T-cell (primary cell): ENCODE measurements around the gene THAP7. TPM values are rescaled to one million over a fixed set of nuclear protein-coding genes. Genes with fewer than 3 reads are reported as not detected.

Source experiments
- ATAC-seq, 4 experiments: fragments of 200-7000 bp in 3 of 4; fragments of 150-1000 bp in 1 of 4; cut with Tn5 transposase; replicated peaks in 1 of 4; 1 replicate in 3 of 4; 2 replicates in 1 of 4; pipeline ENCODE4 v1.10.0; 2021; ENCODE audit warnings: moderate library complexity in 3 of 4, mild to moderate bottlenecking in 2 of 4, moderate number of reproducible peaks in 1 of 4
- CTCF ChIA-PET, 2 donors: fragments of 300-600 bp; sonication (Branson Sonifier 250); formaldehyde crosslinking; loops; one replicate each; lab custom pipeline; 2022; ENCODE audit warnings: antibody characterized with exemption in 2 of 2; lab: Charles Lee
- POLR2A ChIA-PET, 2 donors: fragments of 300-600 bp; sonication (Branson Sonifier 250); formaldehyde crosslinking; loops; one replicate each; lab custom pipeline; 2022; ENCODE audit warnings: antibody characterized with exemption in 2 of 2; lab: Charles Lee
- DNase-seq, 35 experiments: peaks; one replicate each; pipeline versions ENCODE4 v3.0.0 to v3.0.0-alpha.2; 2013 to 2023
- H3K27ac ChIP-seq: one replicate; pipeline ENCODE4 v1.5.1; 2013; ENCODE audit warnings: low read length
- H3K27me3 ChIP-seq, 2 experiments: replicated peaks in 1 of 2; 1 replicate in 1 of 2; 2 replicates in 1 of 2; pipeline versions ENCODE4 v1.6.1 to v1.7.0; 2013; ENCODE audit warnings: low read length in 1 of 2, mixed read lengths in 1 of 2; ENCODE audit not compliant: control insufficient read depth in 2 of 2, insufficient read depth in 2 of 2; ENCODE audit errors: extremely low read depth in 1 of 2
- H3K36me3 ChIP-seq, 2 donors: 1 replicate in 1 of 2; 2 replicates in 1 of 2; pipeline versions ENCODE4 v1.6.1 to v1.7.0; 2013; ENCODE audit warnings: low read length in 1 of 2; ENCODE audit not compliant: control insufficient read depth in 2 of 2, insufficient read depth in 1 of 2; ENCODE audit errors: extremely low read depth in 1 of 2
- H3K4me1 ChIP-seq, 2 experiments: 1 replicate in 1 of 2; 2 replicates in 1 of 2; pipeline versions ENCODE4 v1.6.1 to v1.7.0; 2013; ENCODE audit warnings: low read length in 2 of 2, mixed read lengths in 1 of 2; ENCODE audit not compliant: insufficient read depth in 2 of 2, control insufficient read depth in 1 of 2; ENCODE audit errors: extremely low read depth in 1 of 2
- H3K4me3 ChIP-seq, 2 donors: 1 replicate in 1 of 2; 2 replicates in 1 of 2; pipeline versions ENCODE4 v1.5.1 to v1.7.0; 2013; ENCODE audit warnings: mild to moderate bottlenecking in 2 of 2, low read length in 1 of 2, moderate library complexity in 1 of 2; ENCODE audit not compliant: control insufficient read depth in 1 of 2; ENCODE audit errors: extremely low read depth in 1 of 2
- H3K9me3 ChIP-seq: 2 replicates; pipeline ENCODE4 v1.7.0; 2013
- H3K27ac Mint-ChIP-seq, 2 donors: one replicate each; pipeline ENCODE4 v1.8.0; 2020 to 2021; ENCODE audit warnings: mild to moderate bottlenecking in 2 of 2, mixed read lengths in 2 of 2
- H3K27me3 Mint-ChIP-seq, 2 donors: one replicate each; pipeline ENCODE4 v1.8.0; 2021 to 2022; ENCODE audit warnings: mixed read lengths in 2 of 2
- H3K36me3 Mint-ChIP-seq: one replicate; pipeline ENCODE4 v1.8.0; 2021; ENCODE audit warnings: mixed read lengths
- H3K4me1 Mint-ChIP-seq, 3 donors: one replicate each; pipeline ENCODE4 v1.8.0; 2020 to 2022; ENCODE audit warnings: mixed read lengths in 3 of 3, mild to moderate bottlenecking in 1 of 3
- H3K4me3 Mint-ChIP-seq, 3 donors: one replicate each; pipeline ENCODE4 v1.8.0; 2020 to 2022; ENCODE audit warnings: mild to moderate bottlenecking in 3 of 3, mixed read lengths in 3 of 3, moderate library complexity in 3 of 3
- H3K9me3 Mint-ChIP-seq, 3 donors: one replicate each; pipeline ENCODE4 v1.8.0; 2020 to 2022; ENCODE audit warnings: mixed read lengths in 3 of 3
- WGBS: methylation state at CpG from one replicate; pipeline ENCODE4 v1.1.5; 2013; ENCODE audit warnings: missing lambda C conversion rate; ENCODE audit not compliant: insufficient coverage; 5-methylcytosine and 5-hydroxymethylcytosine counted together
- total RNA-seq, 35 experiments: library from RNA in 6 of 35; stranded (reverse) in 6 of 35; fragments of 120-200 nt in 1 of 35; gene quantifications; one replicate each; pipeline versions ENCODE4 v1.2.1 to v1.2.4 and lab custom pipeline; 2013 to 2026

THAP7 gene
- total RNA-seq, 5 donors from 2014 or later (not counting 1 experiment from before 2014, with no cell fraction given) = 46.4 to 61.1 (median 56.8) TPM

- ATAC-seq (no peak), DNase-seq (no peak)
- no peaks in the 10 kb centered on the region for H3K27me3 ChIP-seq
- Mint-ChIP-seq H3K9me3 (no peaks in the 10 kb centered on the region), H3K36me3 (peaks cover 13% of the 10 kb centered on the region), H3K4me1 (peaks cover 24 to 26% (median 24%) of the 10 kb centered on the region in 3 donors), H3K4me3 (no peak overlapping the region), H3K27me3 (no peaks in the 10 kb centered on the region), H3K27ac (no peak overlapping the region)
- WGBS = 97% methylated on average over 10 of the region's 14 CpGs
- CTCF ChIA-PET = interaction anchor here in 1 of 2 donors (0.9 kb wide), 1 partner anchor 68 kb away, joined by 6 read pairs; no protein-coding TSS in a partner anchor
- POLR2A ChIA-PET = no interaction called here
- H3K9me3 ChIP-seq = no peaks in the 10 kb centered on the region
- H3K4me3 ChIP-seq = no peak overlapping the region
- peaks cover 3 to 33% of the 10 kb centered on the region in 2 donors for H3K36me3 ChIP-seq
- H3K4me1 ChIP-seq = peaks cover 3 to 24% of the 10 kb centered on the region in 2 experiments
- no peak overlapping the region for H3K27ac ChIP-seq
Observed at GRCh38 chr22:20987375-20987774, 14.5 kb downstream of the THAP7 start.

DNA sequence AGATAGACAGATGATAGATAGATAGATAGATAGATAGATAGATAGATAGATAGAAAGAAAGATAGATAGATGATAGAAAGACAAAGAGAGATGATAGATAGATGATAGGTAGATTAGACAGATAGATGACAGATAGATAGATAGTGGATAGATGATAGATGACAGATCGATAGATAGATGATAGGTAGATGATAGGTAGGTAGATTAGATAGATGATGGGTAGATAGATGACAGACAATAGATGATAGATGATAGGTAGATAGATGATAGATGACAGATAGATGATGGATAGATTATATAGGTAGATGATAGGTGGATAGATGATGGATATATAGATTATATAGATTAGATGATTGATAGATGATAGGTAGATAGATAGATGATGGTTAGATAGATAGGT lies 15.6 kb downstream of the THAP7 start:
- H3K36me3 ChIP-seq = peaks cover 0 to 26% of the 10 kb centered on the region in 2 donors

GRCh38 chr22:20985720-20986119 lies 16.2 kb downstream of the THAP7 start:
- H3K27me3 ChIP-seq = no peaks in the 10 kb centered on the region
- Mint-ChIP-seq H3K27ac (no peak overlapping the region), H3K36me3 (peaks cover 13% of the 10 kb centered on the region), H3K9me3 (no peaks in the 10 kb centered on the region), H3K4me1 (peaks cover 34 to 35% (median 35%) of the 10 kb centered on the region in 3 donors), H3K27me3 (no peaks in the 10 kb centered on the region), H3K4me3 (no peak overlapping the region)
- H3K36me3 ChIP-seq = peaks cover 0 to 24% of the 10 kb centered on the region in 2 donors
- peaks cover 5 to 35% of the 10 kb centered on the region in 2 experiments for H3K4me1 ChIP-seq
- ATAC-seq (no peak), DNase-seq (no peak)
- CTCF ChIA-PET = no interaction called here
- no peak overlapping the region for H3K27ac ChIP-seq
- no peaks in the 10 kb centered on the region for H3K9me3 ChIP-seq
- H3K4me3 ChIP-seq = no peak overlapping the region
- WGBS = 98% methylated on average over 4 of the region's 7 CpGs
- POLR2A ChIA-PET = no interaction called here

More for the DNA sequence above, 15.6 kb downstream of the THAP7 start:
- no peak for ATAC-seq
- H3K4me1 ChIP-seq = peaks cover 3 to 29% of the 10 kb centered on the region in 2 experiments
- H3K9me3 ChIP-seq = no peaks in the 10 kb centered on the region
- H3K4me1 Mint-ChIP-seq = peaks cover 27 to 29% (median 29%) of the 10 kb centered on the region in 3 donors
- H3K9me3 Mint-ChIP-seq = no peaks in the 10 kb centered on the region
- no peak for DNase-seq
- no peak overlapping the region for H3K27ac ChIP-seq
- WGBS = 100% methylated on average over 1 of the region's 1 CpG
- no peak overlapping the region for H3K4me3 ChIP-seq
- POLR2A ChIA-PET = no interaction called here
- H3K36me3 Mint-ChIP-seq = peaks cover 13% of the 10 kb centered on the region
- H3K27ac Mint-ChIP-seq = no peak overlapping the region
- CTCF ChIA-PET = interaction anchor here in 1 of 2 donors (0.9 kb wide), 1 partner anchor 69 kb away, joined by 6 read pairs; no protein-coding TSS in a partner anchor
- H3K4me3 Mint-ChIP-seq = no peak overlapping the region
- no peaks in the 10 kb centered on the region for H3K27me3 Mint-ChIP-seq
- no peaks in the 10 kb centered on the region for H3K27me3 ChIP-seq

DNA sequence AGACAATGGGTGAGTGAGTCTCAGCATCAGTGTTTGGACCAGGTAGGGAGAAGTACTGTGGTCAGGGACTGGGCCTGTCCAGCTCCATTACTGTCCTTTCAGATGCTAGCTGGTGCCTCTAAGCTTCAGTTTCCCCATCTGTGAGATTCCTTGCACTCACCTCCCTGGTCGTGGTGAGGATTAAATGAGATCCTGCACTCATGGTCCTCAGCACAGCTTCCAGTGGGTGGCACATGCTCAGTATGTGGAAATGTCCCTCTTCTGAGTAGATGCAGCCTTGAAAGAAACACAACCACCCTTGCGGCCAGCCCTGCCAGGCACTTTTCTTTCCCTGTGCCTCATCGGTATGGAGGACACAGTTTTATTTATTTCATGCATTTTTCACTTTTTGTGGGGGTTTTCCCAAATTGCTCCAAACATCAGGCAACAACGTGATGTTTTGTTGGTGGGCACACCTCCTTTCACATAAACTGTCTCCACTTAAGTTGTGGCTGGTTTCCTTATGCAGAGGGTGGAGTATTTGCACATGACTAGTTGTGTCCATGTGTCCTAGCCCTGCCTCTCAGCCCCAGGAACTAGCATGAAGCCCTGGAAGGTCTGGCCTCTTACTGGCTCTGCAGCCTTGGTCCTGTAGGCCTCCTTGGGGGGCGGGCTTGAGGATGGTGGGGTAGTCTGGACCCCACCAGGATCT lies 18.7 kb downstream of the THAP7 start:
- 80% methylated on average over 1 of the region's 5 CpGs for WGBS

GRCh38 chr22:20982563-20982882 lies 19.4 kb downstream of the THAP7 start:
- Mint-ChIP-seq H3K27me3 (no peaks in the 10 kb centered on the region), H3K4me1 (peaks cover 44 to 52% (median 45%) of the 10 kb centered on the region in 3 donors), H3K9me3 (no peaks in the 10 kb centered on the region), H3K27ac (peak overlapping the region; percentile 90 to 91), H3K36me3 (peaks cover 6% of the 10 kb centered on the region), H3K4me3 (peak overlapping the region; percentile 90 to 94 (median 92))
- H3K9me3 ChIP-seq = no peaks in the 10 kb centered on the region
- no peak for DNase-seq
- ChIA-PET POLR2A (interaction anchor here in 1 of 2 donors (0.6 kb wide), 1 partner anchor 126 kb away, joined by 5 read pairs; no protein-coding TSS in a partner anchor), CTCF (no interaction called here)
- 2% methylated on average over 11 of the region's 12 CpGs for WGBS
- ATAC-seq = peak in 2 of 4 experiments; percentile 4 to 14
- peak overlapping the region; percentile 74 to 80 for H3K4me3 ChIP-seq
- peak overlapping the region; percentile 53 for H3K27ac ChIP-seq
- peaks cover 0 to 16% of the 10 kb centered on the region in 2 experiments for H3K27me3 ChIP-seq
- peaks cover 5 to 46% of the 10 kb centered on the region in 2 experiments for H3K4me1 ChIP-seq
- H3K36me3 ChIP-seq = peaks cover 0 to 16% of the 10 kb centered on the region in 2 donors

More for the DNA sequence above, 18.7 kb downstream of the THAP7 start:
- peak overlapping the region; percentile 90 to 94 (median 92) for H3K4me3 Mint-ChIP-seq
- peaks cover 0 to 12% of the 10 kb centered on the region in 2 experiments for H3K27me3 ChIP-seq
- H3K4me3 ChIP-seq = peak overlapping the region in 1 of 2 donors; percentile 10
- ChIA-PET POLR2A (no interaction called here), CTCF (no interaction called here)
- H3K9me3 ChIP-seq = no peaks in the 10 kb centered on the region
- peaks cover 5 to 46% of the 10 kb centered on the region in 2 experiments for H3K4me1 ChIP-seq
- H3K36me3 ChIP-seq = peaks cover 0 to 18% of the 10 kb centered on the region in 2 donors
- H3K27ac Mint-ChIP-seq = peak overlapping the region; percentile 90 to 91
- DNase-seq = no peak
- peaks cover 13% of the 10 kb centered on the region for H3K36me3 Mint-ChIP-seq
- no peak for ATAC-seq
- H3K27ac ChIP-seq = peak overlapping the region; percentile 53
- no peaks in the 10 kb centered on the region for H3K9me3 Mint-ChIP-seq
- no peaks in the 10 kb centered on the region for H3K27me3 Mint-ChIP-seq
- peaks cover 44 to 52% (median 45%) of the 10 kb centered on the region in 3 donors for H3K4me1 Mint-ChIP-seq

DNA sequence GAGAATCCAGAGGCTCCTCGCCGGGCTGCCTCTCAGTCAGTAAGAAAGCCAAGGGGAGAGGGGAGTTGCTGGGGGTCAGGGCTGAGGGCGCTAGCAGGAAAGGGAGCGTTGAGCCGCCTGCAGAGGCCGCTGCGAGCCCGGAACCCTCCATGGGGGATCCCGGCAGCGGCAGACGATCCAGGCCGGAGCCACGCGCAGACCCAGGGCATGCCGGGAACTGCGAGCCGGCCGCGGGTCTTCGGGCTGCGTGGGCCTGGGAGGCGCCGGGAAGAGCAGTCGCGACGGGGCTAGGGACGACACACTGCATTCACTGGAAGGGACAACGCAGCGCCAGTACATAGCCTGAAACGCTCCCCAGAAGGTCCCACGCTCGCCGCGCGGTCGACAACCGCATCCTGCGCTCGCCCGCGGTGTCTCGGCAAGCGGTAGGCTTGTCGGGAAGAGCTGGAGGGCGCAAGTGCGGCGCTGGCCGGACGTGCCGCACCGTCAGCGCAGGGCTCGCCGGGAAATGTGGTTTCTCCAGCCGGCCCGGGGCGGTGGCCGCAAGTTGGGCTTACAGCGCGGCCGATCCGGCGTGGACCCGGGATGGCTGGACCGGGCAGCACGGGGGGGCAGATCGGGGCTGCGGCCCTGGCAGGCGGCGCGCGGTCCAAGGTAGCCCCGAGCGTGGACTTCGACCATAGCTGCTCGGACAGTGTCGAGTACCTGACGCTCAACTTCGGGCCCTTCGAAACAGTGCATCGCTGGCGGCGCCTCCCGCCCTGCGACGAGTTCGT lies 19.9 kb downstream of the THAP7 start, which contains the start of gene LZTR1:
Gene LZTR1 (plus strand): TSS at position 511 of the 776 bp plus-strand sequence. CDS start 75 bp downstream, at position 586.
- Histone ChIP-seq H3K4me1 (peaks cover 5 to 46% of the 10 kb centered on the region in 2 experiments), H3K4me3 (peak within 1 kb of the TSS; percentile 74 to 80), H3K27me3 (peaks cover 0 to 21% of the 10 kb centered on the region in 2 experiments), H3K36me3 (peaks cover 0 to 11% of the 10 kb centered on the region in 2 donors), H3K9me3 (no peaks in the 10 kb centered on the region), H3K27ac (peak within 1 kb of the TSS; percentile 59)
- Mint-ChIP-seq H3K4me1 (peaks cover 44 to 52% (median 45%) of the 10 kb centered on the region in 3 donors), H3K27me3 (no peaks in the 10 kb centered on the region), H3K9me3 (no peaks in the 10 kb centered on the region), H3K36me3 (peaks cover 5% of the 10 kb centered on the region), H3K4me3 (peak within 1 kb of the TSS; percentile 90 to 94 (median 92)), H3K27ac (peak within 1 kb of the TSS; percentile 90 to 91)
- ATAC-seq (peak; percentile 87 to 93 (median 92)), DNase-seq (peak; percentile 26 to 76 (median 56))
- WGBS = under 1% methylated on average over 85 of the region's 87 CpGs
- ChIA-PET CTCF (no interaction called here), POLR2A (interaction anchor here in 1 of 2 donors (0.6 kb wide), 1 partner anchor 125 kb away, joined by 5 read pairs; no protein-coding TSS in a partner anchor)
